ENCODE data around the gene CXCL1.

- TF ChIP-seq YY1 (IDR thresholded peaks at IDR 0.05; ENCODE audit: insufficient read depth, insufficient read length) = no peak
- TF ChIP-seq ZNF274 (IDR thresholded peaks at IDR 0.05; ENCODE audit: low read depth, low read length) = no peak
- TF ChIP-seq SUZ12 (IDR thresholded peaks at IDR 0.05; ENCODE audit: extremely low read depth, insufficient read depth, insufficient read length) = no peak
Measured at GRCh38 chr4:73822812-73823504, 46.2 kb upstream of the CXCL1 start.
